GM12878 (cell line): ENCODE data around the gene RBM44. TPM values are rescaled to one million over a fixed set of nuclear protein-coding genes. Genes with fewer than 3 reads are reported as not detected.

Experiments
- ATAC-seq: fragments of 200-7000 bp; cut with Tn5 transposase; 3 replicates; pipeline ENCODE4 v1.9.1; 2020; ENCODE audit warnings: mild to moderate bottlenecking, moderate library complexity
- BruUV-seq: library from RNA; stranded (reverse); fragments of 400-500 nt; replicated peaks from 2 replicates; lab custom pipeline; 2021; lab: Mats Ljungman, UMichigan
- CTCF ChIA-PET: fragments of 300-600 bp; sonication (Branson Sonifier 250); formaldehyde crosslinking; extraction: SDS; loops from one replicate; lab custom pipeline; 2021; ENCODE audit warnings: inconsistent platforms; lab: Yijun Ruan, JAX
- POLR2A ChIA-PET: fragments of 350-600 bp; formaldehyde crosslinking; extraction: SDS; loops from one replicate; lab custom pipeline; 2021; ENCODE audit warnings: inconsistent platforms; lab: Charles Lee
- RAD21 ChIA-PET: fragments of 300-600 bp; sonication (Branson Sonifier 250); formaldehyde crosslinking; loops from one replicate; lab custom pipeline; 2023; ENCODE audit warnings: antibody characterized with exemption; ENCODE audit not compliant: unreplicated experiment; lab: Charles Lee
- SMC1A ChIA-PET: fragments of 300-600 bp; sonication (Branson Sonifier 250); formaldehyde crosslinking; loops from one replicate; lab custom pipeline; 2023; ENCODE audit not compliant: unreplicated experiment, uncharacterized antibody; lab: Charles Lee
- DNase-seq: peaks from one replicate; pipeline ENCODE4 v3.0.0-alpha.2; 2011; ENCODE audit warnings: low read depth, low spot score
- FAIRE-seq: peaks from 3 replicates; lab custom pipeline; 2011; peaks lifted over from hg19 to GRCh38; lab: Jason Lieb, UNC
- H2AFZ ChIP-seq: 2 replicates; pipeline ENCODE4 v1.6.0; 2011; ENCODE audit warnings: low read depth, low read length, control low read depth; ENCODE audit not compliant: control insufficient read depth
- H3K27ac ChIP-seq: 2 replicates; pipeline ENCODE4 v1.5.1; 2011; ENCODE audit warnings: control low read depth; ENCODE audit not compliant: control insufficient read depth, insufficient read depth
- H3K27me3 ChIP-seq, 2 experiments: replicated peaks in 1 of 2; 2 replicates each; pipeline versions ENCODE4 v1.6.0 to v1.6.1; 2011; ENCODE audit warnings: low read length in 1 of 2; ENCODE audit not compliant: control insufficient read depth in 2 of 2, insufficient read depth in 2 of 2
- H3K36me3 ChIP-seq, 2 experiments: 2 replicates each; pipeline ENCODE4 v1.5.1; 2011; ENCODE audit warnings: low read length in 1 of 2; ENCODE audit not compliant: control insufficient read depth in 2 of 2, insufficient read depth in 2 of 2
- H3K4me1 ChIP-seq: 2 replicates; pipeline ENCODE4 v1.6.1; 2011; ENCODE audit warnings: mild to moderate bottlenecking, low read length, moderate library complexity, mixed read lengths; ENCODE audit not compliant: control insufficient read depth, insufficient read depth
- H3K4me2 ChIP-seq: 2 replicates; pipeline ENCODE4 v1.6.0; 2011; ENCODE audit warnings: control low read depth; ENCODE audit not compliant: control insufficient read depth, insufficient read depth
- H3K4me3 ChIP-seq: fragments of 200-600 bp; sonication (generic); 2 replicates; pipeline ENCODE4 v1.5.1; 2016
- H3K79me2 ChIP-seq: 2 replicates; pipeline ENCODE4 v1.6.0; 2011; ENCODE audit warnings: low read length; ENCODE audit not compliant: control insufficient read depth, insufficient read depth
- H3K9ac ChIP-seq: 2 replicates; pipeline ENCODE4 v1.8.0; 2011; ENCODE audit warnings: low read length, control low read depth, mixed read lengths; ENCODE audit not compliant: control insufficient read depth, insufficient read depth
- H3K9me3 ChIP-seq: replicated peaks from 3 replicates; pipeline ENCODE4 v1.5.1; 2011; ENCODE audit warnings: mild to moderate bottlenecking, low read length; ENCODE audit not compliant: control insufficient read depth, insufficient read depth
- H4K20me1 ChIP-seq: 2 replicates; pipeline ENCODE4 v1.6.0; 2011; ENCODE audit not compliant: control insufficient read depth, insufficient read depth
- CREM ChIP-seq: IDR thresholded peaks from 2 replicates; pipeline ENCODE4 v1.6.1; 2014; ENCODE audit warnings: antibody characterized with exemption, low read depth
- IKZF1 ChIP-seq: fragments of 450-650 bp; conservative IDR thresholded peaks from 2 replicates; pipeline ENCODE4 v1.6.1; 2017; ENCODE audit warnings: antibody characterized with exemption, mild to moderate bottlenecking
- NR2C1 ChIP-seq: fragments of 450-650 bp; IDR thresholded peaks from 2 replicates; pipeline ENCODE4 v1.6.1; 2017; ENCODE audit warnings: antibody characterized with exemption, mild to moderate bottlenecking, moderate library complexity
- NR2F1 ChIP-seq: fragments of 450-650 bp; conservative IDR thresholded peaks from 2 replicates; pipeline ENCODE4 v1.6.1; 2017; ENCODE audit warnings: mild to moderate bottlenecking
- RELA ChIP-seq: fragments of 450-650 bp; IDR thresholded peaks from 2 replicates; pipeline ENCODE4 v1.8.0; 2014; ENCODE audit warnings: borderline replicate concordance; ENCODE audit not compliant: partially characterized antibody
- SMARCA5 ChIP-seq: fragments of 450-650 bp; IDR thresholded peaks from 2 replicates; pipeline ENCODE4 v1.6.1; 2017; ENCODE audit warnings: mild to moderate bottlenecking
- ZSCAN29 ChIP-seq: fragments of 450-650 bp; IDR thresholded peaks from 2 replicates; pipeline ENCODE4 v1.6.1; 2017; ENCODE audit warnings: mild to moderate bottlenecking, moderate library complexity
- WGBS: methylation state at CpG from one replicate; pipeline ENCODE4 v1.1.6; 2016; ENCODE audit warnings: low lambda C conversion rate; ENCODE audit not compliant: insufficient replicate concordance, insufficient coverage; ENCODE audit errors: missing lambda C conversion rate; 5-methylcytosine and 5-hydroxymethylcytosine counted together
- in situ Hi-C: fragments of 300-500 bp; cut with MboI; formaldehyde crosslinking; loops from 9 replicates; pipeline ENCODE4 v1.14.3; 2018; ENCODE audit warnings: mixed read lengths
- intact Hi-C: fragments of 100-400 bp; cut with micrococcal nuclease; formaldehyde crosslinking; loops from one replicate; pipeline ENCODE4 v1.14.2; 2022; ENCODE audit not compliant: unreplicated experiment
- polyA plus RNA-seq, 11 experiments: library from polyadenylated mRNA; depleted of rRNA in 4 of 11; unstranded in 6 of 11; stranded (reverse) in 5 of 11; fragments of >200 nt; fragmentation: Nextera tagmentation in 4 of 11; fragmentation: Illumina TruSeq in 1 of 11; extraction: Ambion mirVana in 4 of 11; extraction: Trizol in 1 of 11; gene quantifications; 1 replicate in 1 of 11; 2 replicates in 10 of 11; pipeline versions ENCODE4 v1.2.1 to v1.2.3, GENCODE V29; 2011 to 2016; ENCODE audit warnings: inconsistent platforms in 2 of 11, missing spikeins in 2 of 11, low read depth in 1 of 11
- total RNA-seq, 4 experiments: library from RNA; depleted of rRNA in 3 of 4; stranded (reverse); fragments of >200 nt in 3 of 4; fragmentation: Illumina TruSeq in 1 of 4; extraction: Trizol in 1 of 4; gene quantifications; 2 replicates each; pipeline versions ENCODE4 v1.2.1 to v1.2.3, GENCODE V29; 2013 to 2021

Gene RBM44
- total and polyA plus RNA-seq, 10 of the 15 experiments (the other 5 are each of a cell fraction or from before 2014, with no cell fraction given) = 0.14 to 1.4 (median 0.62) TPM; not detected in 1

DNA sequence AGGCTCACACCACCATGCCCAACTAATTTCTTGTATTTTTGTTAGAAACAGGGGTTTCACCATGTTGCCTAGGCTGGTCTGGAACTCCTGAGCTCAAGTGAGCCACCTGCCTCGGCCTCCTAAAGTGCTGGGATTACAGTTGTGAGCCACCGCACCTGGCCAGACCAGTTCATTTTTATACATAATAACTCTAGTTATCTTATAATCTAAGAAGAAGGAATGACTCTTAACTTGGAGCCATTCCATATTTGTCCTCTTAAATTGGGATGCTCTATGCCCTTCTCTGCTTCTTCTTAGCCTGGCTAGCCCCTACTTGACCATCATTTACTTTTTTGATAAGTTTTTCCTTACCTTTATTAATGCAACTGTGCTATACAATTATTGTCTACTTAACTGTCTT is 2.9 kb downstream of the RBM44 start (continued):
- TF ChIP-seq CREM = no peak
- TF ChIP-seq ZSCAN29 = no peak
- TF ChIP-seq, all 136 proteins: peak for 0

DNA sequence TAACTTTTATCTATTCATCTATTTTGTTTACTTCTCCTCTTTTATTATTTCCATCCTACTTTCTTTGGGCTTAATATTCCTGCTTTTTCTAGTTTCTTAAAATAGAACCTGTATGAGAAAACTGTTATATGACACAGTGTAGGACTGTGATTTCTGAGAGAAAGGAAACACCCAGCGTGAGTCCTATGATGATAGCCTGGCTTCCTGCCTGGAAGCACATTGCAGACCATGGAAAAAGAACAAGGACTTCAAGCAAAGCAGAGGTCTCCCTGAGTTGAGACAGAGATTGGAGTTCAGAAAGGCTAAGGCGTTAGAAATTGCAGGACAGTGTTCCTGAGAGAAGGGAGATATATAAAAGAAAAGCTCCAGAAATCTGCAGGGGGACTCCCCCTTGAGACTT is 7.8 kb downstream of the RBM44 start:
- DNase-seq = no peak
- RAD21 ChIA-PET = no interaction called here
- BruUV-seq = no TSS peak
- intact Hi-C loops (no loop called here), in situ Hi-C loops (no loop called here)
- SMC1A ChIA-PET = no interaction called here
- 74% methylated on average over 2 of the region's 2 CpGs for WGBS
- Histone ChIP-seq H3K4me3 (no peak overlapping the region), H3K9ac (no peak overlapping the region), H3K9me3 (no peaks in the 10 kb centered on the region), H3K4me2 (no peak overlapping the region), H3K27me3 (no peaks in the 10 kb centered on the region), H2AFZ (no peak overlapping the region), H3K27ac (no peak overlapping the region), H3K79me2 (no peaks in the 10 kb centered on the region), H3K4me1 (no peaks in the 10 kb centered on the region), H3K36me3 (no peaks in the 10 kb centered on the region), H4K20me1 (no peaks in the 10 kb centered on the region)
- no peak for TF ChIP-seq SMARCA5
- no peak for TF ChIP-seq IKZF1
- TF ChIP-seq RELA = no peak
- no peak for TF ChIP-seq NR2F1
- no peak for TF ChIP-seq NR2C1
- POLR2A ChIA-PET = no interaction called here
- no peak for ATAC-seq
- no peak for FAIRE-seq
- CTCF ChIA-PET = interaction anchor here (1.6 kb wide), 1 partner anchor 32 kb away, joined by 5 read pairs; no protein-coding TSS in a partner anchor
